ENCODE data around the gene SIX5.
A peak's percentile ranks its signal among the peaks of the same experiment; 100 is the strongest.
"Not testable (repeated sequence)": the region's sequence is repeated elsewhere in the genome, so short reads cannot be mapped to it uniquely, and the experiment has no call there.

SIX5 gene

DNA sequence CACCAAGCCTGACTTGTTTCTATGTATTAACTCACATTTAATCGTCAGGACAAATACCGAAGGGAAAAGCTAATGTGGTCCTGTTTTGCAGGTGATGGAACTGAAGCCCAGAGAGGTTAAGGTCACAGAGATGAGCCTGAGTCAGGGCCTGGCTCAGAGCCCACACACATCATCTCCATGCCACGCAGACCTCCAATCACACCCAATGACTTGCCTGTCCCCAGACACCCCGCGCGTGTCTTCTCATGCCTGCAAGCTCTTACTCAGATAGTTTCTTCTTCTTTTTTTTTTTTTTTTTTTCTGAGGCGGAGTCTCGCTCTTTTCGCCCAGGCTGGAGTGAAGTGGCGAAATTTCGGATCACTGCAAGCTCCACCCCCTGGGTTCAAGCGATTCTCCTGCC, 16.4 kb downstream of the SIX5 start:
- no peak for DNase-seq

DNA sequence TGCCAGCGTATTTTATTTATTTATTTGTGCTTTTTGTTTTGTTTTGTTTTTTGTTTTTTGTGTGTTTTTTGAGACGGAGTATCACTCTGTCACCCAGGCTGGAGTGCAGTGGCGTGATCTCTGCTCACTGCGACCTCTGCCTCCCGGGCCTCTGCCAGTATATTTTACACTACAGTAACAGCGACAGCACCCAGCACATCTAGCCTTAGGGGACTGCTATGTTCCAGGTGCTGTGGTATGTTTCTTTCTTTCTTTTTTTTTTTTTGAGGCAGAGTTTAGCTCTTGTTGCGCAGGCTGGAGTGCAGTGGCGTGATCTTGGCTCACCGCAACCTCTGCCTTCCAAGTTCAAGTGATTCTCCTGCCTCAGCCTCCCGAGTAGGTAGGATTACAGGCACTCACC, 17.6 kb downstream of the SIX5 start:
- not testable (repeated sequence) for DNase-seq

DNA sequence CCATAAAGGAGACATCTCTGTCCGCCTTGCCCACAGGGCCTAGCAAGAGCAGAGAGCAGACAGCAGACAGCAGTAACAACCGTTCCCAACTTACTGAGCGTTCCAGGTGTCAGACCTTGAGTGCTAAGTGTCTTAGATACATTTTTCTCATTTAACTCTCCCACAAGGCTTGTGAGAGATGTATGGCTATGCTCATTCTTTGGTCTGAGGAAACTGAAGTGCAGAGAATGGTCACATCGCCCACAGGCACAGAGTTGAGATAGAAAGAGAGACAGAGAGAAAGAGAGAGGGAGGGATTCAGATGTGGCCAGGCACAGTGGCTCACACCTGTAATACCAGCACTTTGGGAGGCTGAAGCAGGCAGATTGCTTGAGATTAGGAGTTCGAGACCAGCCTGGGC, 21.5 kb downstream of the SIX5 start:
- DNase-seq = no peak

DNA sequence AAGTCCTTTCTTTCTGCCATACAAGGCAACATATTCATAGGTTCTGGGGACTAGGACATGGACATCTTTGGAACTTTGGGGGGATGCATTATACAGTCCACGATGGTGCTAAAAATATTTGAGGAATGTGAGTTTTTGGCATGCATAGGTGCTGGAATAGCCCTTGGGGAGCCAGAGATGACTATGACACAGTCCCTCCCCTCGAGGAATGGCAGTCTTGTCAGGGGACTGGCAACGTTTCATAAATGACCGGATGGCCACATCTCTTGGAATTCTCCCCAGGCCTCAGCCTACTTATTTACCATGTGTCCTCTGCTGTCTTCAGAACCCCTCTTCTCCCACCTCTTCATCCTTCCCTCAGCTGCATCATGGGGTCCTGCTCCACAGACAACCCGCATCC, 22.2 kb downstream of the SIX5 start:
- no peak for DNase-seq

DNA sequence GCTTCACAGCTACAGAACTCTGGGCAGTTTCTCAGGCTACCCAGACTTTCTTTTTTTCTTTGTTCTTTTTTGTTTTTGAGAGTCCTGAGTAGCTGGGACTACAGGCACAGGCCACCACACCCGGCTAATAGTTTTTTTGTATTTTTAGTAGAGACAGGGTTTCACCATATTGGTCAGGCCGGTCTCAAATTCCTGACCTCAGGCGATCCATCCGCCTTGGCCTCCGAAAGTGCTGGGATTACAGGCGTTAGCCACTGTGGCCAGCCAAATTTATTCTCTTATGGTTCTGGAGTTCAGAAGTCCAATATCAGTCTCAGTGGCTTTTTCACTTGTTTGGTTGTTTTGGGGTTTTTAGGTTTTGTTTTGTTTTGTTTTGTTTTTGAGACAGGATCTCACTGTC, 23.4 kb downstream of the SIX5 start:
- DNase-seq = no peak

DNA sequence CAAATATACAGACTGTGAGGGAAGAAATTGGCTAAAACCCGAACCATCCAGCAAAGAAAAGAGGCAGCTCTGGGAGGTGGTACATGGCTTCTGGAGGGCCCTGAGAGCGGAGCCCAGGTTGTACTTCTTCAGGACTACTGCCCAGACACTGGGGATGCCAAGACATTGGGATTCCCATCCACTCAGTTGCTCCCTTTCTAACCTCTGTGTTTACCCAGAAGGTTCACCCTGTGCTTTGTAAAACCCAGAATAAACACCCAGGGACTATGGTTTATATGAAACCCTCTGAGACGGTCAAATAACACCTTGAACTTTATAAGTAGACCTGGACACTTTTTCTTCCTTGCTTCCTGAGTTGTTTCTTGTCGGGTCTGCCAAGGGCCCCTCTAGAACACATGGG, 26.1 kb downstream of the SIX5 start:
- no peak for DNase-seq

DNA sequence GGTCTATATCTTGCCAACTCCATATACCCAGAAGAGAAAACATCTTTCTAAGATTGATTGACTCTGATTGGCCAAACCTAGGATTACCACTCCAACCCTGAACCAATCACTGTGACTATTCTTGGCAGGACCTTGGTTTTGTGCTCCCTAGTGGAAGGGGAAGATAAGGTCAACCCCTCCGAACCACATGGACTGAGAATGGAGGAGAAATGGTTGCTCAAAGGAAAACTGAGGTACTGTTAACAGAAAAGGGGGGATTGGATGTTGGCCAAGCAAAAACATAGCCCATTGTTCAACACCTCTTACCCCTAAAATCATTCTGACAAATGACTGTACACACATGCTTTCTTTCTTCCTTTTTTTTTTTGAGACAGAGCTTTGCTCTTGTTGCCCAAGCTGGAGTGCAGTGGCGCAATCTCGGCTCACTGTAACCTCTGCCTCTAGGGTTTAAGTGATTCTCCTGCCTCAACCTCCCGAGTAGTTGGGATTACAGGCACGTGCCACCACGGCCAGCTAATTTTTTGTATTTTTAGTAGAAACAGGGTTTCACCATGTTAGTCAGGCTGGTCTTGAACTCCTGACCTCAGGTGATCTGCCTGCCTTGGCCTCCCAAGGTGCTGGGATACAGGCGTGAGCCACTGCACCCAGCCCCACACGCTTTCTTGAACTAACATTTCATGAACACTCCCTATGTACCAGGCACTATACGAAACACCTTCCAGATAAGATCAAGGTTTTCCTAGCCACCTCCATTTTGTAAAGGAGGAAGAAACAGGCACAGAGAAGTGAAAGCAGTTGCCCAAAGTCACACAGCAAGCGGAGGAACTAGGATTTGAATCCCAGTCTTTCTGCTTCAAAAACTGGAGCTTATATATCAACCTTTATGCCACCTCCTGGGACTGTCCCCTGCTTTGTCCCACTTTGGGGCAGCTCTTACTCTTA, 29.3 kb downstream of the SIX5 start:
- DNase-seq = no peak

DNA sequence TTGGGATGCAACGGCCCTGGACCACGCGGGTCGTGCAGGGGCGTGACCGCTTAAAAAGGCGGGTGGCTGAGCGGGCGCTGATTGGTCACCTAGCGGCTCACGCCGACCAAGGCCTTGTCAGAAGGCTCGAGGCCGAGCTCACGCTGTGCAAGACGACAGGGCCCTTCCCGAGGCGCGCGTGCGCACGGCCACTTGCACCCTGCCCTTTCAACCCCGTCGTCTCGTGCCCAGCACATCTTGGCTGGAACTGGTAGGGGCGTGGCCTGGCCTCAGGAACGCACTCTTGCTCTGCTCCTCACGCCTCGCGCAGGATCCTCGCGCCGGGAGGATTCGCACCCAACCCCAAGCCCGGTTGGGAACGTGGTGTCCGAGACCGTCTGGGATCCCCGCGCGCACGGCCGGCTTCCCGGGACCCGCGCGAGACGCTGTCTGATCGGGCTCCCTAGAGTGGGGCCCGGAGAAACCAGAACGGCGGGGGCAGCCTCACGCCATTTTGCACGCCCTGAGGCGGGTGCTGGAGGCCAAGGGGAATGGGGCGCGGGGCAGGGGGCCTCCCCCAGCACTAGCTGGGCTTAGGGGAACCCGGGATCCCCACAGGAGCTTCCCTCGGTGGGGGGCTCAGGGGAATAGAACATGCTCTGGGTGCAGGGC, 35.8 kb downstream of the SIX5 start, which contains the start of gene MEIOSIN:
TSS of gene MEIOSIN (plus strand) at position 280 of the 651 bp plus-strand sequence. CDS start 1,938 bp downstream, outside the sequence.
- no peak for DNase-seq

DNA sequence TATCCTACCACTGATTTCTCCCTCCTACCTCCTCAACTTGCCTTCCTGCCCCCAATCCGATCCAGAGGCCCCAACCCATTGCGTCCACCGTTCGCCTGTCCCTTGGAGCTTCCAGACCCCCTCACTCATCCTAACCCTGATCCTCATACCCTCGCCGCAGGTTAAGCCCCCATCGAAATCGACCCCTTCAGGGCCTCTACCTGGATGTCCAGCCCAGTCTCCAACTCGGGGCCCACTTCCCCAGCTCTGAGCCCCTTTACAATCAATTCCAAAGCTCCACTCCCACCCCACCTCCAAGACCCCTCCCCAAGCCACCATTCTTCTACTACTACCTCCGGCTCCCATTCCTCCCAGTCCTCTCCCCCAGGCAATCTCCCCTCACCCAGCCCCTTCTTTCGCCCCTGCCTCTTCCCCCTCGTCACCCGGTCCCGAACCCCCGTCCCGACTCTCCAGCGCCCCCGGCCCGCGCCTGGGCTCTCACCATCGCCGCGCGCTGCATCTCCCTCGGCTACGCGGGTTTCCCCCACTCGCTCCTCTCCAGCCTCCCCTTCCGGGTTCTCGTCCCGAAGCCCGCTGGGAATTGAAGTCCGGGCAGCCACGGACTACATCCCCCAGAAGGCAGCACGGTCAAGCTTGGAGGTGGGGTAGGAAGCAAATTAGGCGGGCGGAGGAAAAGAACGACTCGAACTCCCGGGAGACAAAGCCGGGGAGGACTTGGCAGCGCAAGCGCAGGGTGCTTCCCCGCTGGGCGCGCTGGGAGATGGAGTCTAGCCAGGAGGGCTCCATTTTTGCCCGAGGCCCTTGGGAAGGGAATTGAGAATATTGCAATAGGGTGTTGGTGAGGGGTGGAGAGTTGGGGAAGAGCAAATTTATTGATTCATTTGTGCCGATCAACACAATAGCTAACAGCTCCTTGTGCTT, 38.4 kb downstream of the SIX5 start, which contains the start of gene FBXO46:
TSS of gene FBXO46 (minus strand) at position 529 of the 921 bp plus-strand sequence. CDS start 17,401 bp downstream, outside the sequence.
- DNase-seq = peak; percentile 91

DNA sequence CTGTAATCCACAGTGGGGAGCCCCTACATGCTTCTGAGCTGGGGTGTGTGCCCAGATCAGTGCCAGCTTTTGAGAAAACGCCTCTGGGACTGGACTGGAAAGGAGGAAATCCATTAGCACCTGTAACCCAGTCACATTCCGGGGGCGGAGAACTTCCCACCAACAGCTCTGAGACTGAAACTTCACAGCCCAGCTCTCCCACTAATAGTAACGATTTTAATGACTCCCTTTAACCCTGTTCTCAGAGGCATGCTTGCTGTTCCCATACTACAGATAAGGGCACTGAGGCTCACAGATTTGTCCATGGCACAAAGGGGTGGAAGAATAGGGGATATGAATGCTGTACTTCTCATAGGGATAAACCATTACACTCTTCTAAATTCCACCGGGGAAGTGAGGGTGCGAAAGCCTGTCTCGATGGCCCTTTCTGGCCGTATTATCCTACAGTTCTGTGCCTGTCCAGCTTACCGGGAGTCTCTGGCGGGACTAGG, 39.2 kb downstream of the SIX5 start:
- no peak for DNase-seq

DNA sequence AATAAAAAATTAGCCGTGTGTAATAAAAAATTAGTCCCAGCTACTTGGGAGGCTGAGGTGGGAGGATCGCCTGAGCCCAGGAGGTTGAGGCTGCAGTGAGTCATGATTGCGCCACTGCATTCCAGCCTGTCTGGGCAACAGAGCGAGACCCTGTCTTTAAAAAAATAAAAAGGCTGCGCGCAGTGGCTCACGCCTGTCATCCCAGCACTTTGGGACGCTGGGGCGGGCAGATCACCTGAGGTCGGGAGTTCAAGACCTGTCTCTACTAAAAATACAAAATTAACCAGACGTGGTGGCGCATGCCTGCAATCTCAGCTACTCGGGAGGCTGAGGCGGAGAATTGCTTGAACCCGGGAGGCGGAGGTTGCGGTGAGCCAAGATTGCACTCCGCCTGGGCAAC, 40.4 kb downstream of the SIX5 start:
- DNase-seq = not testable (repeated sequence)

DNA sequence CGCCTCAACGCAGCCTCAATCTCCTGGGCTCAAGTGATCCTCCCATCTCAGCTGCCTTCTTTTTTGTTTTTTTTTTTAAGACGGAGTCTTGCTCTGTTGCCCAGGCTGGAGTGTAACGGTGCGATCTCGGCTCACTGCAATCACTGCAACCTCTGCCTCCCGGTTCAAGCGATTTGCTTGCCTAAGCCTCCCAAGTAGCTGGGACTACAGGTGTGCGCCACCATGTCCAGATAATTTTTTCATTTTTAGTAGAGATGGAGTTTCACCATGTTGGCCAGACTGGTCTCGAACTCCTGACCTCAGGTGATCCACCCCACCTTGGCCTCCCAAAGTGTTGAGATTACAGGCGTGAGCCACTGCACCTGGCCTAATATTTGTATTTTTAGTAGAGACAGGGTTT, 49.0 kb downstream of the SIX5 start:
- DNase-seq = not testable (repeated sequence)

DNA sequence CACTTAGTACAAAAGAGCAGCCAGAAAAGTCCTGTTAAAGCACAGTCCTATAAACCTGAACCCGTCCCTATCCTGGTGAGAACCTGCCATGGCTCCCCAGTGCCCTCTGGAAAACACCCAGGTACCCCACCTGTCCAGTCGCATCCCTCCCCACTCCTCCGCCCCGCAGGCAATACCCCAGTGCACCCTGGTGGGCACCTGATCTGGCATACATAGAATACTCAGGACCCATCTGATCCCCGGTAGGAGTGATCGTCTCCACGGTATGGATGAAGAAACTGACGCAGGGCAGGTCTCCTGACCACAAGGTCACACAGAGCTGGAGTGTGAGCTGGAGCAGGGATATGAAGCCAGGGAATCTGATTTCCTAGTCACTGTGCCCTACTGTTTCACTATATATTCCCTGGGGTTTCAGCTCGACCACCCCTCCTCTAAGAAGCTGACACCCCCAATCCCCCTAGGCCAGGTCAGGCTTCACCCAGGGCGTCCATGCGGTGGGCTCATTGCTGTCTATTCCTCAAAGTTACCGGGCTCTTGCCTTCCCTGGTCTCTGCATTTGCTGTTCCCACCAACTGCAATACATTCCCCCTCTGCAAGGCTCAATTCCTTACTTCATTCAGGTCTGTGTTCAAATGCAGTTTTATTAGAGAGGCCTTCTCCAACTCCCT, 50.9 kb downstream of the SIX5 start:
- DNase-seq = no peak

DNA sequence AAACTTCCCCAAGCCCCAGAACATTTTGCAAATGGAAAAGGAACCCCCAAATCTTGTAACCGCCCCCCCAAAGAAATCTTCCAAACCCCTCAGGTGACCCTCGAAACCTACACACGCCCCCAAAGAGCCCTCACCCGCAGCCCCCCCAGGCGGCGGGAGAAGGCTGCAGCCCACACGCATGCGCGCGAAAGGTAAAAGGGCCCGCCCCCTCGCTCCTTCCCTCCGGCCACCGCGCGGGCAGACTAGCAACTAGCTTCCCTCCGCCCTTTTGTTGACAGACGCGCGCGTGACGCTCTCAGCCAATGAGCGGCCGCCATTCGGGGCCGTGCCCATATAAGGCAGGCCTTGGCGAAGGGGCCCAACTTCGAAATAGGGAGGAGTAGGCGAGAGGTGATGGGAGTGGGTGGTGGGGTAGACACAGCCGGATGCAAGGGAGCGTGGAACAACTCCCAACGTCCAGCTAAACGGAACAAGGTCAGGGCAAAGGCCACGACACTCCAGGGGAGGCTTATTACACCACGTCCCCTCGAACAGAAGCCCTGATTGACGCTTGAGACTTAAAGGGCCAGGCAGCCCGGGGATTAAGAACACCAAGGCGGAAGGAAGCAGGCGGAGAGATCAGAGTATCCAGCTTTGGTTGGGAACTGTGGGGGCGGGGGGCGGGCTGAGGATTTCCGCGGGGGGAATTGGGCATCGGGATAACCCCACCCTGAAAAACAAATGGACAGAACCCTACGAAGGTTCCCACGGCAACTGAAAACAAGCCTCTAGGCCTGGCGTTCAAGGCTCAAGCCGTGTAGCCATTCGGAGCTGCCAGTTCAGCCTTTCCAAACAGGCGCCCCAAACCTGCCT, 51.7 kb downstream of the SIX5 start:
- peak; percentile 98 for DNase-seq

DNA sequence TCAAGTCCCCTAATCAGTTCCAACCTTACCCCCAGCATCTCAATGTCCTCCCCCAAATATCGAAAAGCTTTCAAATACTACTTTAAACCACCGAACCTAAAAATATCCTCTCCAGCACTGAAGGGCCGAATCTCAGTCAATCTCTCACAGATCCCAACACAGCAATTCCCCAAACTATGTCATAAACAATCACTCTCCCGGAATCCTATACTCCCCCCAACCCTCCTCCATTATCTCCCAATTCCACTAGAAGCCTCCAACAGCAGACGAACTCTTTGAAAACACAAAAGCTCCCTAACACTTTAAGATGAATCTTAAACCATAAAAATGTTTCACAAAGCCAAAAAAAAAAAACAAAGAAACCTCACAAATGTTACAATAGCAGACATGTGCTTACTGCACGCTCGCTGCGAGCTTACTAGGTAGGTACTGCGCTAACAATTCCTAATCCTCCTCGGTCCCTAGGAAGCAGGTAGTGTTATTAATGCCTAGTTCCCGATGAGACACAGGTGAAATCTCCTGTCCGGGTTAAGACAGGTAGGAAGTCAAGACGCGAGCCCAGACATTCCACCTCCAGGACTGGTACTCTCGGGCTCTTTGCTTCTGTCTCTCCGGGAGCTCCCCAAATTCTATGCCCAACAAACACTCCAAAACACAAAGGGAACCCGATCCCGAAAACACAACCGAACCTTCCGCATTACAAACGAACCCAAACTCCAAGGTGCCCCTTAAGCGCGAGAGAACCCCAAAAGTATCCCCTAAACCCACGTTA, 52.5 kb downstream of the SIX5 start:
- no peak for DNase-seq

DNA sequence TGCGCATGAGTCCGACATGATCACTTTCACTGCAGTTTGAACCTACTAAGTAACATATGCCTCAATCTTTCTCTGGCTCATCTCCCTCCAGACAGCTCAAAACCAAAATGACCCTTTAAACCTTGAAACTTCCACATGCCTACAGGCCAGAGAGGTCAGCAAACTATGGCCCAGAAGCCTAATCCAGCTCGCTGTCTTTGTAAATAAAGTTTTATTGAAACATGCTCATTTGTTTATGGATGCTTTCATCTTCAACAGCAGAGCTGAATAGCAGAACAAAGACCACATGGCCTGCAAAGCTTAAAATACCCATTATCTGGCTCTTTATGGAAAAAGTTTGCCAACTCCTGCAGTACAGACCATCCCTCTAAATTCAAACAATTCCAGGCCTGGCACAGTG, 53.9 kb downstream of the SIX5 start:
- no peak for DNase-seq

Measured in central memory CD4-positive, alpha-beta T cell (primary cell).